Nucleus accumbens (tissue), 56 donors: ENCODE measurements around the gene NR2F6.
A peak's percentile ranks its signal among the peaks of the same experiment; 100 is the strongest.
"Not testable (repeated sequence)": the region's sequence is repeated elsewhere in the genome, so short reads cannot be mapped to it uniquely, and the experiment has no call there.

ENCODE experiments used
- DNase-seq, 56 donors: peaks; one replicate each; lab custom pipeline; 2025; lab: John Stamatoyannopoulos, UW

The NR2F6 gene

GRCh38 chr19:17215127-17215971, 30.4 kb downstream of the NR2F6 start, which contains the start of gene USE1:
TSS of gene USE1 (plus strand) at chr19:17215357. CDS start at chr19:17215406, 49 bp downstream.
- DNase-seq, result peak; percentile 52 to 95 (median 85)

- peak in 6 of 56 donors; percentile 15 to 53 (median 30) for DNase-seq
These were observed 31.1 kb downstream of the NR2F6 start for GRCh38 chr19:17214508-17215126.

GRCh38 chr19:17213334-17213733, 32.4 kb downstream of the NR2F6 start:
- DNase-seq, result no peak

- DNase-seq, result no peak
These were observed 33.9 kb downstream of the NR2F6 start for GRCh38 chr19:17211547-17212446.

- no peak for DNase-seq
These were observed 35.4 kb downstream of the NR2F6 start for GRCh38 chr19:17210296-17210695.

GRCh38 chr19:17209126-17210036, 36.3 kb downstream of the NR2F6 start:
- peak in 1 of 56 donors; percentile 37 for DNase-seq

GRCh38 chr19:17206736-17207581, 38.8 kb downstream of the NR2F6 start:
- no peak for DNase-seq

GRCh38 chr19:17205237-17206140, 40.2 kb downstream of the NR2F6 start:
- peak in 28 of 56 donors; percentile 1 to 65 (median 17) for DNase-seq

GRCh38 chr19:17202713-17203112, 43.0 kb downstream of the NR2F6 start:
- no peak for DNase-seq

- DNase-seq, result no peak
These were observed 43.5 kb downstream of the NR2F6 start for GRCh38 chr19:17202249-17202648.

- DNase-seq, result no peak
These were observed 45.2 kb downstream of the NR2F6 start for GRCh38 chr19:17200408-17201079.

- no peak for DNase-seq
These were observed 48.1 kb downstream of the NR2F6 start for GRCh38 chr19:17197666-17198065.

GRCh38 chr19:17196610-17197009, 49.1 kb downstream of the NR2F6 start:
- DNase-seq, result no peak

GRCh38 chr19:17195106-17195505, 50.6 kb downstream of the NR2F6 start:
- no peak for DNase-seq

- no peak for DNase-seq
These were observed 51.1 kb downstream of the NR2F6 start for GRCh38 chr19:17194608-17195007.

- DNase-seq, result no peak
These were observed 53.0 kb downstream of the NR2F6 start for GRCh38 chr19:17192751-17193150.

GRCh38 chr19:17191736-17192135, 54.0 kb downstream of the NR2F6 start:
- DNase-seq, result not testable (repeated sequence)
